ENCODE measurements around the gene APLP2. TPM values are rescaled to one million over a fixed set of nuclear protein-coding genes. Genes with fewer than 3 reads are reported as not detected.

APLP2 gene
- total and polyA plus RNA-seq, 9 donors: 198 to 466 (median 251) TPM

- 77 to 90% (median 80%) methylated on average over 4 of the region's 4 CpGs for WGBS, 3 donors
Observed at GRCh38 chr11:130097285-130097684, 27.6 kb downstream of the APLP2 start.

GRCh38 chr11:130099356-130099755 lies 29.7 kb downstream of the APLP2 start:
- Histone ChIP-seq H3K4me1 (ENCODE audit: insufficient read depth) (peaks cover 13% of the 10 kb centered on the region), H3K27me3 (no peaks in the 10 kb centered on the region), H3K27ac (no peak overlapping the region), H3K4me3 (no peak overlapping the region), H3K36me3 (no peaks in the 10 kb centered on the region), H3K9me3 (no peaks in the 10 kb centered on the region)
- intact Hi-C loops (cut with DNase I): no loop called here
- TF ChIP-seq EP300 (IDR thresholded peaks at IDR 0.05) (no peak), POLR2A (IDR thresholded peaks at IDR 0.05) (no peak)
- TF ChIP-seq, protein P1, sequence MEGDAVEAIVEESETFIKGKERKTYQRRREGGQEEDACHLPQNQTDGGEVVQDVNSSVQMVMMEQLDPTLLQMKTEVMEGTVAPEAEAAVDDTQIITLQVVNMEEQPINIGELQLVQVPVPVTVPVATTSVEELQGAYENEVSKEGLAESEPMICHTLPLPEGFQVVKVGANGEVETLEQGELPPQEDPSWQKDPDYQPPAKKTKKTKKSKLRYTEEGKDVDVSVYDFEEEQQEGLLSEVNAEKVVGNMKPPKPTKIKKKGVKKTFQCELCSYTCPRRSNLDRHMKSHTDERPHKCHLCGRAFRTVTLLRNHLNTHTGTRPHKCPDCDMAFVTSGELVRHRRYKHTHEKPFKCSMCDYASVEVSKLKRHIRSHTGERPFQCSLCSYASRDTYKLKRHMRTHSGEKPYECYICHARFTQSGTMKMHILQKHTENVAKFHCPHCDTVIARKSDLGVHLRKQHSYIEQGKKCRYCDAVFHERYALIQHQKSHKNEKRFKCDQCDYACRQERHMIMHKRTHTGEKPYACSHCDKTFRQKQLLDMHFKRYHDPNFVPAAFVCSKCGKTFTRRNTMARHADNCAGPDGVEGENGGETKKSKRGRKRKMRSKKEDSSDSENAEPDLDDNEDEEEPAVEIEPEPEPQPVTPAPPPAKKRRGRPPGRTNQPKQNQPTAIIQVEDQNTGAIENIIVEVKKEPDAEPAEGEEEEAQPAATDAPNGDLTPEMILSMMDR (IDR thresholded peaks at IDR 0.05): no peak
- WGBS, 3 donors: 39 to 46% (median 44%) methylated on average over 2 of the region's 2 CpGs
- DNase-seq: no peak

More at GRCh38 chr11:130097285-130097684, 27.6 kb downstream of the APLP2 start:
- intact Hi-C loops (cut with DNase I): no loop called here
- H3K36me3 ChIP-seq: no peaks in the 10 kb centered on the region
- no peak overlapping the region for H3K4me3 ChIP-seq
- no peak for DNase-seq
- H3K27me3 ChIP-seq: no peaks in the 10 kb centered on the region
- no peaks in the 10 kb centered on the region for H3K9me3 ChIP-seq
- peaks cover 11% of the 10 kb centered on the region for H3K4me1 ChIP-seq (ENCODE audit: insufficient read depth)
- TF ChIP-seq, protein P1 (IDR thresholded peaks at IDR 0.05): no peak
- TF ChIP-seq EP300 (IDR thresholded peaks at IDR 0.05): no peak
- TF ChIP-seq POLR2A (IDR thresholded peaks at IDR 0.05): no peak
- no peak overlapping the region for H3K27ac ChIP-seq

DNA sequence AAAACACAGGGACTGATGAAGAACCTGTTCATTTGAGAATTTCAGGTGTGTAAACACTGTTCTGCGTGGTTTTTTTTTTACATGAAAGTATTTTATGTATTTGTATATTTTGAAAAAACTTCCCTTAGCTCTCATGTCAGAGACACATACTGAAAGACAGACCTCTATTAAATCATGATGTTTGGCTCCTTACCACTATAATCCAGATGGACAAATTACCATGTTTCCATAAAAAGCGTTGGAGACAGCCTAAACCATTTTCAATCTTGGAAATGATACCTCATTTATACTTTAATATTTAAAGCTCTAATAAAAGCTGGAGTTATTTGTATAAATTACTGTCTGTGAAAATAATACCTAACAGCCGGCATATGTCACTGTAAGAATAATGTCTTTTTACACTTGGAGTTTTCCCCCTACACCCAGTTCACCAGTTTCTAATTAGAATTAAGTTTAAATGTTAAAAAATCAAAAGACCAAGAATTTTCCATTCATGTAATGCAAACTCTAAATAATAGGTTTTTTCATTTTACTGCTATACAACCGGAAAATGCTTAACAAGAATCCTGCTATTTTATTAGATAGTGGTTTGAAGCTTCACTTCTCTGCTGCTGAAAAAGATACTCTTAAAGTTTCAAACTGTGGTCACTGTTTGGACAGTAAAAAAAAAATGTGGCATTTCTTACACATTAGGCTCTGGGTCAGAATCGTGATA lies 30.8 kb downstream of the APLP2 start:
- H3K4me3 ChIP-seq: no peak overlapping the region
- peaks cover 13% of the 10 kb centered on the region for H3K4me1 ChIP-seq (ENCODE audit: insufficient read depth)
- H3K36me3 ChIP-seq: no peaks in the 10 kb centered on the region
- no peak overlapping the region for H3K27ac ChIP-seq
- WGBS, 3 donors: 81 to 89% (median 84%) methylated on average over 5 of the region's 5 CpGs
- DNase-seq: no peak
- H3K27me3 ChIP-seq: no peaks in the 10 kb centered on the region
- no peaks in the 10 kb centered on the region for H3K9me3 ChIP-seq
- intact Hi-C loops (cut with DNase I): no loop called here
- no peak for TF ChIP-seq POLR2A (IDR thresholded peaks at IDR 0.05)
- TF ChIP-seq EP300 (IDR thresholded peaks at IDR 0.05): no peak
- TF ChIP-seq, protein P1 (IDR thresholded peaks at IDR 0.05): no peak

- intact Hi-C loops (cut with DNase I): no loop called here
- WGBS, 3 donors: 84 to 95% (median 91%) methylated on average over 5 of the region's 5 CpGs
Observed at GRCh38 chr11:130101661-130102060, 32.0 kb downstream of the APLP2 start.

More at GRCh38 chr11:130101661-130102060, 32.0 kb downstream of the APLP2 start:
- Histone ChIP-seq H3K27me3 (no peaks in the 10 kb centered on the region), H3K4me1 (ENCODE audit: insufficient read depth) (peaks cover 8% of the 10 kb centered on the region), H3K9me3 (no peaks in the 10 kb centered on the region), H3K27ac (no peak overlapping the region), H3K4me3 (no peak overlapping the region), H3K36me3 (no peaks in the 10 kb centered on the region)
- DNase-seq: no peak
- TF ChIP-seq, protein P1 (IDR thresholded peaks at IDR 0.05): no peak
- TF ChIP-seq EP300 (IDR thresholded peaks at IDR 0.05): no peak
- no peak for TF ChIP-seq POLR2A (IDR thresholded peaks at IDR 0.05)
